RWPE1 (cell line): ENCODE data around the gene SSH3.
A peak's percentile ranks its signal among the peaks of the same experiment; 100 is the strongest.

Experiments
- CTCF ChIA-PET: fragments of 350-600 bp; sonication (Branson Sonifier 250); formaldehyde crosslinking; extraction: SDS; loops from one replicate; lab custom pipeline; 2021; lab: Yijun Ruan, JAX
- POLR2A ChIA-PET: fragments of 400-600 bp; formaldehyde crosslinking; extraction: SDS; loops from one replicate; lab custom pipeline; 2020; ENCODE audit warnings: antibody characterized with exemption; ENCODE audit not compliant: low non-redundant PET; lab: Yijun Ruan, JAX
- DNase-seq: peaks from one replicate; pipeline ENCODE4 v3.0.0; 2012; ENCODE audit warnings: low spot score
- H3K27ac ChIP-seq: fragments of 450-650 bp; 2 replicates; pipeline ENCODE4 v1.5.1; 2017
- TF ChIP-seq, protein P1 (sequence below): fragments of 450-650 bp; conservative IDR thresholded peaks from 2 replicates; pipeline ENCODE4 v1.5.1; 2017; ENCODE audit warnings: low read depth, mild to moderate bottlenecking

The SSH3 gene

DNA sequence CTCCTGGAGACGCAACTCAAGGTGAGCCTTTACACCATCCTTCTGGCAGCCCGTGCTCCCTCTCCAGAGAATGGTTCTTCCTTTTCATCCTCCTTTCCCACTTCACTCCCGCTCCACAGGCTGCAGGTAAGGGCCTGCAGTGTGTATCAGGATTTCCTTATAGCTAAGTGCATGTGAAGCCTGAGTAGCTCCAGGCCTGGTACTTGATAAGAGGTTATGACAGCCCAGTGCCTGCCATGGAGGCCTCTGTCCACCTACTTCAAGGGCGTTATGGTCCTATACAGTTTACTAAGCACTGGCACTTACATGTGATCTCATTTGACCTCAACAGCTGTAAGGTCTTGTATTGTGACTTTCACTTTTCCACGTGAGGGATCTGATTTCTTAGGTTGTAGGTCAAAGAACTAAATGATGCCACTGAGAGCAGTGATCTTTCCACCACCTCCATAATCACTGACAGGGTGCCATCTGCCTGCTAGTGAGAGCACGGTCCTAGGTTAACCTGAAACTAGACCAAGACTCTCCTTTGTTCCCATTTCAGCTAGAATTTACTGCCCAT lies 18.1 kb downstream of the SSH3 start:
- no peak for DNase-seq
- ChIA-PET CTCF (interaction anchor here (0.6 to 1.9 kb wide), 5 partner anchors 8 to 126 kb away, joined by 3 to 7 read pairs (median 3); partner anchors contain the start of gene CLCF1), POLR2A (interaction anchor here (0.6 kb wide), 1 partner anchor 11 kb away, joined by 4 read pairs; no protein-coding TSS in a partner anchor)
- TF ChIP-seq, protein P1, sequence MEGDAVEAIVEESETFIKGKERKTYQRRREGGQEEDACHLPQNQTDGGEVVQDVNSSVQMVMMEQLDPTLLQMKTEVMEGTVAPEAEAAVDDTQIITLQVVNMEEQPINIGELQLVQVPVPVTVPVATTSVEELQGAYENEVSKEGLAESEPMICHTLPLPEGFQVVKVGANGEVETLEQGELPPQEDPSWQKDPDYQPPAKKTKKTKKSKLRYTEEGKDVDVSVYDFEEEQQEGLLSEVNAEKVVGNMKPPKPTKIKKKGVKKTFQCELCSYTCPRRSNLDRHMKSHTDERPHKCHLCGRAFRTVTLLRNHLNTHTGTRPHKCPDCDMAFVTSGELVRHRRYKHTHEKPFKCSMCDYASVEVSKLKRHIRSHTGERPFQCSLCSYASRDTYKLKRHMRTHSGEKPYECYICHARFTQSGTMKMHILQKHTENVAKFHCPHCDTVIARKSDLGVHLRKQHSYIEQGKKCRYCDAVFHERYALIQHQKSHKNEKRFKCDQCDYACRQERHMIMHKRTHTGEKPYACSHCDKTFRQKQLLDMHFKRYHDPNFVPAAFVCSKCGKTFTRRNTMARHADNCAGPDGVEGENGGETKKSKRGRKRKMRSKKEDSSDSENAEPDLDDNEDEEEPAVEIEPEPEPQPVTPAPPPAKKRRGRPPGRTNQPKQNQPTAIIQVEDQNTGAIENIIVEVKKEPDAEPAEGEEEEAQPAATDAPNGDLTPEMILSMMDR, result no peak
- H3K27ac ChIP-seq, result no peak overlapping the region

DNA sequence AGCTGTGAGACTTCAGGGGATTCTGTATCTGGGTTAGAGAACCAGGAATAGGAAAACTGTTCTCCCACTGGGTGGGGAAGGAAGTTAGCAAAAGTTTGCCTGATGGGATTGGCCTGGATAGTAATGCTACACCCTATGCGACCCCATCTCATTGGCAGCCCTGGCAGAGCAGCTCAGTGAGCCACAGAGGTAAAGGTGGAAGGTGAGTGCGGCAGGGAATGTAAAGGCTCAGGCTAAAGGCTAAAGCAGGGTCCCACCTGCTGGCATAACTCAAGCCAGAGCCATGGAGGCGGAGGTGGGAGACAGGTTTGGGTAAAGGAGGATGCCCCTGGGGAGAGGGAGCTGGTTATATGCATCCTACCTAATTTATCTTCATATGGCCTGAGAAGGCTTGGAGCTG lies 18.7 kb downstream of the SSH3 start:
- ChIA-PET CTCF (interaction anchor here (0.6 to 1.9 kb wide), 5 partner anchors 8 to 65 kb away, joined by 3 to 7 read pairs (median 3); partner anchors contain the start of gene CLCF1), POLR2A (interaction anchor here (0.6 kb wide), 1 partner anchor 10 kb away, joined by 4 read pairs; no protein-coding TSS in a partner anchor)
- DNase-seq, result no peak
- peak overlapping the region; percentile 4; the same call in 1 of the 2 replicates for H3K27ac ChIP-seq
- TF ChIP-seq, protein P1, result no peak

DNA sequence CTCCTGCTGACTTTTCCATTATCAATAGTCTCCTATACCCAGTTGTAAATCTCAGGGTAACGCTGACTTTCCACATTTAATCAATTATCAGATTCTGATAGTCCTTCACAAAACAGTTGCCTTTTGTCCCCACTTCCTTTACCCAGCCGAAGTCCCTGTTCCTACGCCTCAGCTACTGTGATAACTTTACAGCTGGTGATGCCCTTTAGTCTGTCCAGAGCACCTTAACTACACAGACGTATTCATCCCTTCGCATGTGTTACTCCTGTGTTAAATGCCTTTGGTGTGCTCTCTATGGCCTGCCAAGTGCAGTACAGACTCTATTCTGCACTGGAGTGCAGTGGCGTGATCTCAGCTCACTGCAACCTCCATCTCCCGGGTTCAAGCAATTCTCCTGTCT lies 20.2 kb downstream of the SSH3 start:
- ChIA-PET POLR2A (no interaction called here), CTCF (interaction anchor here (0.7 to 1.9 kb wide), 2 partner anchors 39 to 59 kb away, joined by 3 to 7 read pairs; no protein-coding TSS in a partner anchor)
- DNase-seq, result no peak
- TF ChIP-seq, protein P1, result no peak
- H3K27ac ChIP-seq, result no peak overlapping the region

DNA sequence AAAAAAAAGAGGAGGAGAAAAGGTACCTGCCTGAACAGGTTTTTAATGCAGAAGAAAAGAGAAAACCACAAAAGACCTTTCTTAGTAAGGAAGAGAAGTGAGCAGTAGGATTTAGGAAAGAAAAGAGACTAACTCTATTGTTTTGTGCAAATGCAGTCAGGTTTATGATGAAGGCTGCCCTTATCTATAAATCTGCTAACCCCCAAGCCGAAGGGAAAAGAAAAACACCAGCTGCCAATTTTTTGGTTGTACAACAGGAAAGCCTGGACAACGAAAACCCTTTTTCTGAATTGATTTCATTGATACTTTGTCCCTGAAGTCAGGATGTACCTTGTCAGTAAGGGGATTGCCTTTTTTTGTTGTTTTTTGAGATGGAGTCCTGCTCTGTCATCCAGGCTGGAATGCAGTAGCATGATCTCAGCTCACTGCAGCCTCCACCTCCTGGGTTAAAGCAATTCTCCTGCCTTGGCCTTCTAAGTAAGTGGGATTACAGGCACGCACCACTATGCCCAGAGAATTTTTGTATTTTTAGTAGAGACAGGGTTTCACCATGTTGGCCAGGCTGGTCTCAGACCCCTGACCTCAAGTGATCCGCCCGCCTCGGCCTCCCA lies 28.9 kb downstream of the SSH3 start:
- ChIA-PET CTCF (no interaction called here), POLR2A (interaction anchor here (0.6 to 0.7 kb wide), 2 partner anchors 10 to 13 kb away, joined by 3 to 4 read pairs; no protein-coding TSS in a partner anchor)
- TF ChIP-seq, protein P1, result no peak
- H3K27ac ChIP-seq, result no peak overlapping the region
- DNase-seq, result no peak

DNA sequence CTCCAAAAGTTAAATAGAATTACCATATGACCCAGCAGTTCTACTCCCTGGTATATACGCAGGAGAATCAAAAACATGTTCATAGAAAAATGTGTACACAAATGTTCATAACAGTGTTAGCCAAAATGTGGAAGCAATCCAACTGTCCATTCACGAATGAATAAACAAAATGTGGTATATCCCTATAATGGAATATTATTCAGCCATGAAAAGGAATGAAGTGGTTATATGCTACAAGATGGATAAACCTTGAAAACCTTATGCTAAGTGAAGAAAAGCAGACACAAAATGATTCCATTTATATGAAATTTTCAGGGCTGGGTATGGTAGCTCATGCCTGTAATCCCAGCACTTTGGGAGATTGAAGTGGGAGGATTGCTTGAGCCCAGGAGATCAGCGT lies 33.9 kb downstream of the SSH3 start:
- CTCF ChIA-PET, result interaction anchor here (0.6 to 1.1 kb wide), 4 partner anchors 15 to 918 kb away, joined by 3 to 4 read pairs (median 4); no protein-coding TSS in a partner anchor
- TF ChIP-seq, protein P1, result no peak
- POLR2A ChIA-PET, result no interaction called here
- H3K27ac ChIP-seq, result no peak overlapping the region
- no peak for DNase-seq

DNA sequence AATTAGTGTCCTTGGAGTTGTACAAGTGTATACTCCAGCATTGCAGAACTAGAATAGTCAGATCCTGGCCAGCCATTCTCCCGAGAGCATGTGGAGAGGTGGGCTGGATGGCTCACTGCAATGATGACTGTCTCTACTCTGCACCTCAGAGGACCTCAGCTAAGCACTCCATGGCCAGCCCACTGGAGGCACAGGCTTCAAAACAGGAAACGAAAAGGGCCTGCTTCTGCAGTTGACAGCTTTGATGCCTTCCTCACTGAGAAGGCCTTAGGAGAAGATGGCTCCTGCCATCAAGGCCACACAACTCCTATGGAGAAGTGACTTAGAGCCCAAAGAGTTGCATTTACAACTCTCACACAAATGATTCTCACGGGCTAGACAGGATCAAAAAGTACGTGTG lies 40.9 kb downstream of the SSH3 start:
- TF ChIP-seq, protein P1, result no peak
- POLR2A ChIA-PET, result interaction anchor here (0.6 kb wide), 2 partner anchors 39 to 105 kb away, joined by 4 to 5 read pairs; no protein-coding TSS in a partner anchor
- CTCF ChIA-PET, result interaction anchor here (0.6 kb wide), 2 partner anchors 72 to 121 kb away, joined by 3 to 4 read pairs; no protein-coding TSS in a partner anchor
- peak overlapping the region; percentile 85 for H3K27ac ChIP-seq
- DNase-seq, result no peak
